Type B pancreatic cell (in vitro differentiated cells): ENCODE measurements around the gene TGFB2. TPM values are rescaled to one million over a fixed set of nuclear protein-coding genes. Genes with fewer than 3 reads are reported as not detected.

Source experiments
- DNase-seq: peaks from one replicate; pipeline ENCODE4 v3.0.0; 2021; ENCODE audit warnings: mixed read lengths; ENCODE audit not compliant: unreplicated experiment; ENCODE audit errors: extremely low spot score
- H3K27ac Mint-ChIP-seq: 2 replicates; pipeline ENCODE4 v1.8.0; 2021; ENCODE audit warnings: mild to moderate bottlenecking, mixed read lengths
- H3K27me3 Mint-ChIP-seq: 2 replicates; pipeline ENCODE4 v1.8.0; 2021; ENCODE audit warnings: mixed read lengths
- H3K36me3 Mint-ChIP-seq: 2 replicates; pipeline ENCODE4 v1.8.0; 2021; ENCODE audit warnings: mixed read lengths
- H3K4me1 Mint-ChIP-seq: one replicate; pipeline ENCODE4 v1.8.0; 2021; ENCODE audit warnings: mixed read lengths; ENCODE audit not compliant: unreplicated experiment
- H3K4me3 Mint-ChIP-seq: 2 replicates; pipeline ENCODE4 v1.8.0; 2021; ENCODE audit warnings: mild to moderate bottlenecking, mixed read lengths
- H3K9me3 Mint-ChIP-seq: 2 replicates; pipeline ENCODE4 v1.8.0; 2021; ENCODE audit warnings: mixed read lengths
- CTCF ChIP-seq: fragments of 200-600 bp; sonication (generic); conservative IDR thresholded peaks from 2 replicates; pipeline ENCODE4 v1.5.0; 2021; ENCODE audit warnings: antibody characterized with exemption, mild to moderate bottlenecking
- total RNA-seq: library from RNA; stranded (reverse); gene quantifications from 2 replicates; pipeline ENCODE4 v1.2.1, GENCODE V29; 2021; ENCODE audit warnings: low replicate concordance

TGFB2 gene
- total RNA-seq, 1 donor from 2014 or later = 207 TPM

DNA sequence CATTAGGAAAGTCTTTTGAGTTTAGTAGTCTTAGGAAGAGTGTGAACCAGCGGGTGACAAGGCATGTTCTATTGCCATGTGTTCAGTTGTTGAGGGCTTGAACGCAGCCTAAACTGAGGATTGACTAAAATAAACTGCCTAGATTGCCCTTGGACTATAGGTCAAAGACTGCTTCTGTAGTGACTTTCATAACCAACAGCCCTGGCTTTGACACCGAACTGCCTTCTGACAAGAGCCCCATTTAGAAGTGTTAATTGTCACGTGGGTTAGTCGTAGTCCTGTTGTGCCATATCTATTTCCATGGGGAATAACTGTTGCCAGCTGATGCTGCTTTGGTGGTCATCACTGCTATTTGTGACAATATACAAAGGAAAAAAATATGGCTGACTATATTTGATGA lies 90.4 kb downstream of the TGFB2 start:
- Mint-ChIP-seq H3K27ac (no peak overlapping the region), H3K4me1 (peaks cover 10% of the 10 kb centered on the region), H3K9me3 (peaks cover 1% of the 10 kb centered on the region), H3K27me3 (peaks cover 2% of the 10 kb centered on the region), H3K36me3 (peaks cover 45% of the 10 kb centered on the region), H3K4me3 (no peak overlapping the region)
- no peak for DNase-seq
- TF ChIP-seq CTCF = no peak

DNA sequence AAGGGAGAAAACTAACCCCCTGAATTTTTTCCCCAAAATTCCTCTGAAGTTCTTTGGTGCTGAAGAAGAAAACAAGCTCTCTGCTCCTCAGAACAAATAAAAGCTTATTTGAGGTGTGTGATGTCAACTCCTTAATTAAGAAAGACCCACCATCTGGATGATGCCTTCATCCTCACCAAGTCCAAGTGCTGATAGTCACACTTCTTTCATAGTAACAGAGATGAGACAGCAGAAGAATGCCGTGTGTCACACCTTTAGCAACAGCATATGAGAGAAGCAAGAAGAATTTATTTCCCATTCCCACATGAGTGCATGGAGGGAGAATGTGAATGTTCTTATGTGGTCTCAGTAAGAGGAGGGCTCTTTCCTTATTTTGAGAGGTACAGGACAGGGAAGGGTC lies 91.2 kb downstream of the TGFB2 start:
- no peak for TF ChIP-seq CTCF
- H3K4me3 Mint-ChIP-seq = no peak overlapping the region
- peaks cover 46% of the 10 kb centered on the region for H3K36me3 Mint-ChIP-seq
- H3K27me3 Mint-ChIP-seq = no peaks in the 10 kb centered on the region
- no peak for DNase-seq
- no peak overlapping the region for H3K27ac Mint-ChIP-seq
- peaks cover 8% of the 10 kb centered on the region for H3K4me1 Mint-ChIP-seq
- no peaks in the 10 kb centered on the region for H3K9me3 Mint-ChIP-seq

DNA sequence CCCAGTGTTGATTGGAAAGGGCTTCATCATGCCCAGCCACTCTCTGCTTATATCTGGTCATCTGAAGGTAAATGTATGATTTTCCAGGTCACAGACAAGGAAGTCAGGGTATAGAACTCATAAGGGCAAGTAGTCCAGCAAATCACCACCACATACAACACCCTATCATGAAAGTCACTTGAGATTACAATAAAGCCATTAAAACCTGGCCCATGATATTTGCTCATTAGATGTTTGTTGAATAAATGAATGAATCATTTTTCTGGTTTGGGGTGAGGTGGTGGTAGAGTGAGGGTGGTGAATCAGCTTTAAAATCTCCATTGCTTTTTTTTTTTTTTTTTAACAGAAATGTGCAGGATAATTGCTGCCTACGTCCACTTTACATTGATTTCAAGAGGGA lies 91.9 kb downstream of the TGFB2 start:
- Mint-ChIP-seq H3K27ac (no peak overlapping the region), H3K36me3 (peaks cover 48% of the 10 kb centered on the region)
- no peak for TF ChIP-seq CTCF

GRCh38 chr1:218439541-218440295 lies 94.6 kb downstream of the TGFB2 start:
- H3K27me3 Mint-ChIP-seq = no peaks in the 10 kb centered on the region
- no peaks in the 10 kb centered on the region for H3K9me3 Mint-ChIP-seq
- no peak for DNase-seq
- H3K36me3 Mint-ChIP-seq = peaks cover 36% of the 10 kb centered on the region
- TF ChIP-seq CTCF = no peak
- H3K4me3 Mint-ChIP-seq = no peak overlapping the region
- H3K4me1 Mint-ChIP-seq = peaks cover 3% of the 10 kb centered on the region
- H3K27ac Mint-ChIP-seq = no peak overlapping the region

More for the DNA sequence above, 91.9 kb downstream of the TGFB2 start:
- Mint-ChIP-seq H3K4me3 (no peak overlapping the region), H3K9me3 (no peaks in the 10 kb centered on the region), H3K4me1 (peaks cover 8% of the 10 kb centered on the region), H3K27me3 (no peaks in the 10 kb centered on the region)
- DNase-seq = no peak

GRCh38 chr1:218443255-218443654 lies 98.1 kb downstream of the TGFB2 start:
- no peak for DNase-seq
- Mint-ChIP-seq H3K27me3 (no peaks in the 10 kb centered on the region), H3K27ac (no peak overlapping the region), H3K36me3 (peaks cover 16% of the 10 kb centered on the region), H3K4me3 (no peak overlapping the region), H3K9me3 (no peaks in the 10 kb centered on the region), H3K4me1 (peaks cover 6% of the 10 kb centered on the region)
- no peak for TF ChIP-seq CTCF
